NCI-H1694 treated with DMSO at 0.1 percent for 48 hours (cell line): ENCODE data around the gene MAPK14.

ENCODE experiments used
- DNase-seq: peaks from one replicate; lab custom pipeline; 2025; lab: John Stamatoyannopoulos, UW

MAPK14 gene

GRCh38 chr6:36038120-36038876 is 10.7 kb downstream of the MAPK14 start:
- no peak for DNase-seq

- DNase-seq = no peak
These were observed 11.5 kb downstream of the MAPK14 start for GRCh38 chr6:36039112-36039511.

GRCh38 chr6:36040958-36041357 is 13.3 kb downstream of the MAPK14 start:
- DNase-seq = no peak

DNA sequence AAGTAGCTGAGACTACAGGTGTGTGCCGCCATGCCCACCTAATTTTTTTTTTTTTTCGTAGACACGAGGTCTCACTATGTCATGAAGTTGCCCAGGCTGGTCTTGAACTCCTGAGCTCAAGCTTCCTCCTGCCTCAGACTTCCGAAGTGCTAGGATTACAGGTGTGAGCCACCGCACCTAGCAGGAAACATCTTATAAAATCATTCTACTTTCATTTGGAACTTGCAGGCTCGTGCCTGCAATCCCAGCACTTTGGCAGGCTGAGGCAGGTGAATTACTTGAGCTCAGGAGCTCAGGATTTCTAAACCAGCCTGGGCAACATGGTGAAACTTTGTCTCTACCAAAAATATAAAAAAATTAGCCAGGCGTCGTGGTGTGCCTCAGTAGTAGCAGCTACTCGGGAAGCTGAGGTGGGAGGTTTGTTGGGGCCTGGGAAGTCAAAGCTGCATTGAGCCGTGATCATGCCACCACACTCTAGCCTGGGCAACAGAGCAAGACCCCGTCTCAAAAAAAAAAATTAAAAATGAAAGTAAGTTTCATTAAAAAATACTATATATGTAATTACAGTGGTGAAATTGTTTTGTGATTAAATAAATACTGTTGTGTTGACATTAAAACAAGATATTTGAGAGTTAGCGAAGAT is 15.1 kb downstream of the MAPK14 start:
- DNase-seq = no peak

DNA sequence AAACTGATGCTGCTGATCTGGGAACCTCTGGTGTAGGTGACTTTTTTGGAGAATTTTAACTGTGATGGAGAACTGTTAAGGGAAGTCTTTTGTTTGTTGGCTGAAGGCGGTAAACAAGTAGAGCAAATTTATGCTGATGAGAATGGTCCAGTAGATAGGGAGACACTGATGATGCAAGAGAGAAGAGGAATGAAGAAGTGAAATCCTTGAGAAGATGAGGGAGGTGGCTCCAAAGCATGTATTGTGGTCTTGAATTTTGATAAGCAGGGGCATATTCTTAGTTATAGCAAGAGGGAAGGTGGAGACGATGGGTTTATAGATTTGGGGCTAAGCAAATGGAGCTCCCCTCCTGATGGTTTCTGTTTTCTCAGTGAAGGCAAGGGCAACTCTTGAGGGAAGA is 22.0 kb downstream of the MAPK14 start:
- DNase-seq = no peak

DNA sequence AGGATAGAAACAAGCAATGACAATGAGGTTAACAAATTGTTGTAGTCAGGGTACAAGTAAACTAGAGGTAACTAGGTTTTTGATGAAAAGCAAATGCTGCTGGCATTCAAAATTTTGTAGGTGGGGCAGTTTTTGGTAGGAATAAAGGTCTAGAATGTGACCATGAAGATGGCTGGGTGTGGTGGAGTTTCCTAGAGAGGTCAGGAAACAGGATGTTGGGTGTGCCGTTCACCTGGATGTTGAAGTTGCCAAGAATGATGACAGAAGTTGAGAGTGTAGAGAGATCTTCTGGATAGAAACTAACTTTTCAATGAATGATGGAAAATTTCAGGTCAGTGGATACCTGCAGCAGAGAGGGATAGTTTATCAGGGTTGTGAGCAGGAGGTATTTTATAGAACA is 22.7 kb downstream of the MAPK14 start:
- no peak for DNase-seq

DNA sequence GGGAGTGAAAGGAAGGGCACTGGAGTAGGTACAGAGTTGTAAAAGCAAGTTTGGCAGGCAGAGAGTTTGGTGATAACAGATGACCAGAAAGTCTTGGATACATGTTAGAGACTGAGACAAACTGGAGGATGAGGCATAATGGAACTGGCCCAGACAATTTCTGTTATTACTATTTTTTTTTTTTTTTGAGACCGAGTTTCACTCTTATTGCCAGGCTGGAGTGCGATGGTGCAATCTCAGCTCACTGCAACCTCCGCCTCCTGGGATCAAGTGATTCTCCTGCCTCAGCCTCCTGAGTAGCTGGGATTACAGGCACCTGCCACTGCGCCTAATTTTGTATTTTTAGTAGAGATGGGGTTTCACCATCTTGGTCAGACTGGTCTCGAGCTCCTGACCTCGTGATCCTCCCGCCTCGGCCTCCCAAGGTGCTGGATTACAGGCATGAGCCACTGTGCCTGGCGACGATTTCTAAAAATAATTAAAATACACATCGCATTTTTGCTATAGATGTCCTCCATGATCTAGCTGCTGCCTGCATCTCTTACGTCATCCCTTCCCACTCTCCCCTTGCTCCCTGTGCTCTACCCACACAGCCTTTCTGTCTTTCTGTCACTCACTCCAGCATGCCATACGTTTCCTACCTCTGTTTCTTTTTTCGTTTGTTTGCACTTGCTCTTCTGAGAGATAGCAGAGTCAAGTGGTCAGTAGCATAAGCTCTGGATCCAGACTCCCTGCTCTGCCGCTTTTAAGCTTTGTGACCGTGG is 23.5 kb downstream of the MAPK14 start:
- no peak for DNase-seq

- no peak for DNase-seq
These were observed 24.5 kb downstream of the MAPK14 start for GRCh38 chr6:36052097-36052496.

DNA sequence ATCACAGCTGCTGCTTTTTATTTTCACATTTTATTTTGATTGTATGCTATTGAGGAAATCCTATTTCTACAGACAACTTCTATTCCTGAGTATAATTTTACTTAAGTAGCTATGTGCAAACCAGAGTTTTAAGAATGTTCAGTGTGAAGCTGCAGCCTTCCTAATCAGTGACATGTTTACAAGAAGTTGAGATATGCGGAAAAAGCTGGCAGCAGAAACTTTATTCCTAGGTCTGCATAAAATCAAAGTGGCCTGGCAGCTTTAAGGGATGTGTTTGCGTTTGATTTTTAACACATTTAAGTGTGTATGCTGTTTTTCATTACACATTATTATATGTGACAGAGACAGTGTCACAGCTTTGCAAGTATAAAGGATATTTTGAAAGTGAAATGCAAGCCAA is 26.3 kb downstream of the MAPK14 start:
- DNase-seq = no peak

- DNase-seq = no peak
These were observed 26.8 kb downstream of the MAPK14 start for GRCh38 chr6:36054415-36054814.

DNA sequence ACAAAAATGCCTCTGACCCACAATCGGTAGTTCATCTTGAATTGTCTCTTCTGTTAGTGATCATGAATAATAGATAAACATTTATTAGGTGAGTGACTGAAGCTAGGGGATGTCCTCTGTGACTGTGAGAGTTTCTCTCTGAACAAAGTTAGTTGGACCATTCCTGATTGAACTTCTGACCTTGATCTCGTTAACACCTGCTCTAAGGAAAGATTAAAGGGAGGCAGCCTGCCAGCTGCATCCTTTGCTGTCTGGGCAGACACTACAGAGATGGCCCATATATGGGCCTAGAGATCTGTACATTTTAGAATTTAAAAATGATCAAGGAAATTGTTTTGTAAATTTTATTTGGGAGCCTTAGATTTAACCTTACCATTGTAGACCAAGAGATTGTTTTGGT is 27.3 kb downstream of the MAPK14 start:
- no peak for DNase-seq

DNA sequence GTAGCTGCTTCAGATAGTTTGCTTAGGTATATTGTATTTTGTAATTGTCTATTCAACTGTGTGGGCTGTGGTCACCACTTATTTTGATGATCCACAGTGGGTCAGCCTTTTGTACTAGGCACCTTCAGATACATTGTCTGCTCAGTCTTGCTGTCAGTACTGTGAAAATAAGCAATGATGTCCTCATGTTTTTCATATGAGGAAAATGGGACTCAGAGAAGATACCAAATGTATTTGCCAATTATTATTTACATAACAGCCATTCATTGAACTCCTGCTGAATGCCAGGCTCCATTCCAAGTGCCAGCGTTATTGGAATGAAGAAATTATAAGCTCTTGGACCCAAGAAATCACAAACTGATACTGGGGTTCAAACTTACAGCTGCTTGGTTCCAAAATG is 28.6 kb downstream of the MAPK14 start:
- DNase-seq = no peak

DNA sequence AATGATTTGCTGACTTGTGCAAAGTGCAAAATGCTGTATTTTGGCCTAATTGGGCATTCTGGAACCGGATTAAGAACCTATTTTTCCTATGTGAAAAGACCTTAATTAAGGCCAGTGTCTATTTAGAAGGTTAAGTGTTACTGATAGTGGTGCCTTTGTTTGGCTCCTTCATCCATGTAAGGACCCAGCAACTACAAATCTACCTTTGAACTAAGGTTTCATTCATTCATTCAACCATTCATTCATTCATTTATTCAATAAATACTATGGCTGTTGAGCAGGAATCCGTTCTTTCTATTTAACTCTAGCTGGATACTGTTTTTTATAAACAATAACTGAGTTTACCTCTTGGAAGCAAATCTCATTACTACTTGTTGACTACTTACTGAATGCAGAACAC is 33.6 kb downstream of the MAPK14 start:
- DNase-seq = no peak

DNA sequence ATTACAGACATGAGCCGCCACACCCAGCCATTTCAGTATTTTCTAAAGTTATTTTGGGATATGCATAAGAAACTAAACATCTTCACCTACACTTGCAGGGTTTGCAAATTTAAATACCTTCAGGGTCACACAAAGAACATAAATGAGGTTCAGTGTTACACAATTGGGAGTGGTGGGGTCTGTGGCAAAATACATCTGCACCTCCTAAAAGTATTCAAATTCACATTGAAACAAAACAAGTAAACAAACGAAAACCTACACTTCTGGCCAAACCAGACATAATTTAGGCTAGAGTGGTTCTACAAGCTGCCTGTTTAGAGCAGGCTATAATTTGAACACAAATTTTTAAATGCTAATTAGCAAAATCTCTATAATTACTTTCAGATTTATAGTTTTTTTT is 34.6 kb downstream of the MAPK14 start:
- DNase-seq = no peak

GRCh38 chr6:36063318-36064060 is 35.9 kb downstream of the MAPK14 start:
- DNase-seq = no peak

DNA sequence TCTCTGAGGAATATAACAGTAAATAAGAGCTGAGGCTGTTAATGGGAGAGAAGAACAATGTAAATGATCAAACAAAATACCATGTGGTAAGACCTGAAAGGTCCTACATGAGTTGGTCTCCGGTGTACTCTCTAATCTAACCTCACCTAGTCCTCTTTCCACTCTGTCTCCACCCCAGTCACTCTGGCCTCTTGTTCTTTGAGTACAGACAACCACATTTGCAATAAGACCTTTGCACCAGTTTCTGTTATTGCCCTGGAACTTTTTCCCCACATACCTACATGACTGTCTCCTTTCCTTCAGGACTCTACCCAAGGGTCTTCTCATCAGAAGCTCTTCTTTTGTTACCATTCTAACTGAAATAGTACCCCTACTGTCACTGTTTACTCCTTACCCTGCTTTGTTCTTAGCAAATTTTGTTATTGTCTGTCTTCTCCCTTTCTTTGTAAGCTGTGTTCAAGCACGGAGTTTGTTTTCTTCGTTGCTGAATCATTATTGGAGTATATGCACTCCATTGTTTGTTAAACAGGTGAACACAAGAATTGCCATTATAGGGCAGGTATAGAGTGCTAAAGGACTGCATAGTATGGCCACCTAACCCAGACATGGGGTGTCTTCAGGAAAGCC is 37.3 kb downstream of the MAPK14 start:
- DNase-seq = no peak

- no peak for DNase-seq
These were observed 38.3 kb downstream of the MAPK14 start for GRCh38 chr6:36065916-36066315.

DNA sequence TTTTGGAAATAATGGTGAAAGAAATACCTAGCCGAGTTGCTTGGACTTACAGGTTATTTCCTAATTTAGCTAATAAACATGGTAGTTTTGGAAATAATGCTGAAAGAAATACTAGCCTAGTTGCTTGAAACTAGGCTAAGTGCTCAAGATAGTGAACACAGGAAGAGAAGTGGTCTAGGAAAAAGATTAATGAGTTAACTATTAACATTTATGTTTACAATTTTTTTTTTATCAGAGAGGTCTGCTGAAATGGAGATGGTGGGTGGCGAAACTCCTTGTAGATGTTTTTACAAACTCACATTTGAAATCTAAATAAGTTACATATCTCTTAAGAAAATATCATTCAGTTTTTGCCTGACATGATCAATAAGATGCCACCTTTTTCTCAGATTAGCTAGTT is 39.2 kb downstream of the MAPK14 start:
- DNase-seq = no peak

DNA sequence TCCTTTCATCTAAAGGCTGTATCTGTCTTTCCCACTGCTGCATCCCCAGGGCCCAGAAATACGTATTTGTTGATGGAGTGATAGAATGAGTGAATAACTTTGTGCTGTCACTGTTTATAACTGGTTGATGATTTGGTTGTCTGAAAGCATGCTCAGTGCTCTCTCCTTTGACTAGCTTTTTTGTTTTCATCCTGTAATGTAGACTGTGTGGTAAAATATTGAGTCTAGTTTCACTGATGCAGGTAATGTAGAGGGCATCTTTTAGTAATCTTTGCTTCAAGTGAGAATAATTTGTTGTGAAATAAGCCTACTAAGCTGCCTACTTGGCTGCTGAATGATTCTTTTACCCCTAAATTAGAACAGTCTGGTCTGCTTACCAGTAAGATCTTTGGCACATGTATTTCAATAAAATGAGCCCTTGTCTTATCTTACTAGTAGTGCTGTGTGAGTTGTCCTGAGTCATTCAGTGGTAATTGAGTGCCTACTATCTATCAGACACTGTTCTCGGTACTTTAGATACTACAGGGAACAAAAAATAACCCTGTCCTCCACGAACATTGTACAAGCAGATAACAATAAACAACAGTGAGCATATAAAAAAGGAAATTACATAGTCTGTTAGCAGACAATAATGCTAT is 39.9 kb downstream of the MAPK14 start:
- DNase-seq = no peak

- DNase-seq = no peak
These were observed 40.4 kb downstream of the MAPK14 start for GRCh38 chr6:36068012-36068392.

DNA sequence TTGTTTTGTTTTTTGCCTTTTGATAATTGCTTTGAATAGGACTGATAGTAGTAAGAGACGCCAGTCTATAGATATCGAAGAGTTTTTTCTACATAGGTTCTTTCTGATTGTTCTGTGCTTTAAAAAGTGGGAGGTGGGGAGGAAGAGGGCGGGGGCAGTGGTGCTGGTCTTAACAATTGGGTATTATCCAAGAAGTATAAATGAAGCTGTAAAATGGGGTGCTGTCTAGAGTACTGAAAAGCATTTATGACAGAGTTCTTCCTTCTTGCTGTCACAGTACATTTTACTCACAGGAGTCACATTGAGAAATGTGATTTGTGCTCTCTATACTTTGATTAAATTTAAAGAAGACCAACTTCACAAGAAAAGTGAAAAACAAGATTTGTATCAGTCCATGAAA is 41.0 kb downstream of the MAPK14 start:
- no peak for DNase-seq

DNA sequence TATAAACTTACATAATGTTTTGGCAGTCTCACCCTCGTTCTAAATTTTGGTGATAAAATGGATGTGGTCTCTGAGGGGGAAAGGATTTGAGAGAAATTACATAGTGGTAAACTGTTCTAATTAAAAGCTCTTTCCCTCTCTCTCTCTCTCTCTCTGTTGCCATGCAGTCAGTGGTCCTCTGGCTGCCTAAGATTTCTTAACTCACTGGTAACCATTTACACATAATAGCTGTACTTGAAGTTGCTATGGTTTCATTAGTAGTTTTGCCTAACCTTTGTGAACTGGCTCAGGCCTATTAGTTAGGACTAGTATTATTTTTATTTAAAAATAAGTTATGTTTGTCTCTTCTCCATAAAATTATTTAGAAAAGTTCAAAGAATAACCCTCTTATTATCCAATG is 42.0 kb downstream of the MAPK14 start:
- DNase-seq = no peak
